HUES64 (cell line): ENCODE results near the gene SERPINA1.

Experiments
- H3K27ac ChIP-seq: 2 replicates; pipeline ENCODE4 v1.7.0; 2013; ENCODE audit warnings: low read depth, low read length, inconsistent platforms
- H3K27me3 ChIP-seq: 2 replicates; pipeline ENCODE4 v1.6.1; 2013; ENCODE audit warnings: mild to moderate bottlenecking, low read length; ENCODE audit not compliant: insufficient read depth
- H3K36me3 ChIP-seq: 2 replicates; pipeline ENCODE4 v1.6.1; 2013; ENCODE audit warnings: mild to moderate bottlenecking, low read length; ENCODE audit not compliant: insufficient read depth
- H3K4me1 ChIP-seq: 2 replicates; pipeline ENCODE4 v1.6.1; 2013; ENCODE audit warnings: mild to moderate bottlenecking, low read length, moderate library complexity; ENCODE audit not compliant: insufficient read depth
- H3K4me3 ChIP-seq: 2 replicates; pipeline ENCODE4 v1.5.1; 2013; ENCODE audit warnings: mild to moderate bottlenecking, low read length, moderate library complexity
- H3K9ac ChIP-seq: 2 replicates; pipeline ENCODE4 v1.6.1; 2013; ENCODE audit warnings: mild to moderate bottlenecking, low read depth, low read length
- H3K9me3 ChIP-seq: 2 replicates; pipeline ENCODE4 v1.6.1; 2013; ENCODE audit warnings: low read depth, low read length; ENCODE audit not compliant: insufficient read depth
- WGBS: fragments of 150-250, 120-280 bp; methylation state at CpG from one replicate; pipeline ENCODE4 v1.1.7; 2013; ENCODE audit warnings: missing lambda C conversion rate; 5-methylcytosine and 5-hydroxymethylcytosine counted together

The SERPINA1 gene

DNA sequence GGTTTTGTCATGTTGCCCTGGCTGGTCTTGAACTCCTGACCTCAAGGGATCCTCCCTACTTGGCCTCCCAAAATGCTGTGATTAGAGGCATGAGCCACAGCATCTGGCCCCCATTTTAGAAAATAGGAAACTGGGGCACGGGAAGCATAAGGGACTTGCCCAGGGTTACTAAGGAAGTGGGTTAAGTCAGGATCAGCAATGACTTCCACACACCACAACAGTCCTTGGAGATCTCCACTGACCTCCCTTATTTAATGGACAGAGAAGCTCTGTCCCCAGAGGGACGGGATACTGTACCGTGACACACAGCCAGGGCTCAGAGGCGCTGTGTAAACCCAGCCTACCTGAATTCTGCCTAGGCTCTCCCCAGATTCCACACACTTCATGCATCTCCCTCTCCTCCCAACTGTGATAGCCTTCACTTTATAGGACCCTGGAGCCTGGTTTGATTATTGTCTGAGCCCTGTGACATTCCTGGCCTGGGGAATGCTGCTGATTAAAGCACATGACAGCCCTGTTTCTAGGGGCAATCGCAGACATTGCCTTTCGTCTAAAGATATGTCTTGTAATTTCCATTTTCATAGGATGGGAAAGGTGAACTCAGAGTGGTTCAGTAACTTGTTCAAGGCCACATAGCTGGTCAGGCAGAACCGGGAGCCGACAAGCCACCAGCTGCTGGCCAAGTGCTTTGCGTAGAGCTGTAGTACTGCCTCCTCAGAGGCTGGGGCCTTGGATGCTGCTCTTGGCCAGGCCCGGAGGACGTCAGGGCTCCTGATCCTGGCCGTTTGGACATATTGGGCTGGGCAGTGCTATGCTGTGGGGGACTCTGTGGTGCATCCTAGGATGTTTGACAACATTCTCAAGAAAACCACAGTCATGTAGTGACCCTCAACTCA lies 20.8 kb downstream of the SERPINA1 start:
- peaks cover 3% of the 10 kb centered on the region; the same call in 1 of the 2 replicates for H3K4me1 ChIP-seq
- no peak overlapping the region for H3K9ac ChIP-seq
- H3K9me3 ChIP-seq = no peaks in the 10 kb centered on the region
- H3K36me3 ChIP-seq = no peaks in the 10 kb centered on the region
- 87% methylated on average over 12 of the region's 12 CpGs for WGBS
- no peaks in the 10 kb centered on the region for H3K27me3 ChIP-seq
- no peak overlapping the region for H3K4me3 ChIP-seq
- no peak overlapping the region for H3K27ac ChIP-seq

DNA sequence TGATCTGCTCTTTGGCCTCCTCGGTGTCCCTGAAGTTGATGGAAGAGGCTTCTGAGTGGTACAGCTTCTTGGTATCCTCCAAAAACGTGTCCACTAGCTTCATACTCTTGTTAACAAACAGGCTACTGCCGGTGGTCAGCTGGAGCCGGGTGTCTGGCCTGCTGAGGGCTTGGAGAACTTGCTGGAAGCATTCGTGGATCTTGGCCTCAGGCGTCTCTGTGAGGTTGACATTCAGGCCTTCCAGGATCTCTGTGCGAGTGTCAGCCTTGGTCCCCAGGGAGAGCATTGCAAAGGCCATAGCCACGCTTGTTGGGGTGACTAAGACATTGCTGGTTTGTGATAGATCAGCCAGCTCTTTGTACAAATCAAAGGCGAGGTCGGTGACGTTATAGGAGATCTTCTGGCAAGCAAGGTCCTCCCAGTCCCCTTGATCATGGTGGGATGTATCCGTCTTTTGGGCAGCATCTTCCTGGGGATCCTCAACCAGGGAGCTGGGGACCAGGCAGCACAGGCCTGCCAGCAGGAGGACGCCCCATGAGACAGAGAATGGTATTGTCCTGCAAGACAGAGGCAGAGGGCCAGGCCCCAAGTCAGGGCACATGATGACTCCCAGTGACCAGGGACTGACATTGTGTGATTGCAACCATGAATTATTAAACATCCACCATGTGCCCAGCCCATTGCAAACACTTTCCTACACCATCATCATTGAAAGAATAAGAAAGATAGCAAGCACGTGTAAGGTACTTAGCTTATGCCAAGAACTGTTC lies 22.1 kb downstream of the SERPINA1 start, which contains the start of gene SERPINA2:
TSS of gene SERPINA2 (minus strand) at position 553 of the 770 bp plus-strand sequence.
- H3K36me3 ChIP-seq = no peaks in the 10 kb centered on the region
- H3K9ac ChIP-seq = no peak within 1 kb of the TSS
- H3K27me3 ChIP-seq = no peaks in the 10 kb centered on the region
- H3K27ac ChIP-seq = no peak within 1 kb of the TSS
- 92% methylated on average over 14 of the region's 14 CpGs for WGBS
- H3K9me3 ChIP-seq = no peaks in the 10 kb centered on the region
- peaks cover 3% of the 10 kb centered on the region; the same call in 1 of the 2 replicates for H3K4me1 ChIP-seq
- no peak within 1 kb of the TSS for H3K4me3 ChIP-seq

DNA sequence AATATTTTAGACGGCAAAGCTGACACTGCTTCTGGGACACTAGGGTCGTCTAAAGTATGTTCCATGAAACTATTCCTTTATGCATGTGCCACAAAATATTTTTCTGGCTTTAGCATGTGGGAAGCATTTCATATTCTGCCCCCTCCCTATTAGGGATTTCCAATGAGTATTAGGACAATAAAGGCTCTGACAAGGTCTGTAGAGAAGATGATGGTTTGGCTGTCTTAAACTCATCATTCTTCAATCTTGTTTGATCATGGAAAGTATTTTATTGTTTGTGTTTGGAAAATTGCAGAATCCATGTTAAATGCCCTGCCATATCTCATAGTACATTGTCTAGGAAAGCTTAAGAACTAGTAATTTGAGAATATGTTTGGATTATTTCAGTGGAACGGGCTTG lies 22.8 kb downstream of the SERPINA1 start:
- H3K4me3 ChIP-seq = no peak overlapping the region
- H3K36me3 ChIP-seq = no peaks in the 10 kb centered on the region
- H3K27me3 ChIP-seq = no peaks in the 10 kb centered on the region
- WGBS = 94% methylated on average over 3 of the region's 3 CpGs
- H3K9ac ChIP-seq = no peak overlapping the region
- H3K27ac ChIP-seq = no peak overlapping the region
- peaks cover 3% of the 10 kb centered on the region; the same call in 1 of the 2 replicates for H3K4me1 ChIP-seq
- H3K9me3 ChIP-seq = no peaks in the 10 kb centered on the region

GRCh38 chr14:94364964-94365363 lies 23.4 kb downstream of the SERPINA1 start:
- Histone ChIP-seq H3K27me3 (no peaks in the 10 kb centered on the region), H3K36me3 (no peaks in the 10 kb centered on the region), H3K4me3 (no peak overlapping the region), H3K27ac (no peak overlapping the region), H3K4me1 (peaks cover 3% of the 10 kb centered on the region; the same call in 1 of the 2 replicates), H3K9ac (no peak overlapping the region), H3K9me3 (no peaks in the 10 kb centered on the region)
- 60% methylated on average over 5 of the region's 5 CpGs for WGBS

DNA sequence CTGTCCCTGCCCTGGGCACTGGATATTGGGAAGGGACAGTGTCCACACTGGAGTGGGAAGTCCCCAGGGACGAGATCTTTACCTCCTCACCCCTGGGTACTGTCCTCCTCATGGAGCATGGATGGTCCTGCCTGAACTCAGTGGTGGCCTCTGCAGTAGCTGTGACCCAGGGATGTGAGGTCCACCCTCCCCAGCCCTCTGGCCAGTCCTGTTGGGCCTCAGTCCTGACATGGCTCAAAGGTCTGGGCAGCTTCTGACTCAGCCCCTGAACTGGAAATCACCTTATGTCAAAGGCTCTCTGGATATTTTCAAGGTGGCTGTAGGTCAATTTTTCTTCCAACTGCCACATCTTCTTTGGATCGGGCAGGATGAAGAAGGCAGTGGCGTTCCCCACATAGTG lies 24.4 kb downstream of the SERPINA1 start:
- 97% methylated on average over 3 of the region's 3 CpGs for WGBS
- no peaks in the 10 kb centered on the region for H3K36me3 ChIP-seq
- H3K27me3 ChIP-seq = no peaks in the 10 kb centered on the region
- H3K27ac ChIP-seq = no peak overlapping the region
- peaks cover 3% of the 10 kb centered on the region; the same call in 1 of the 2 replicates for H3K4me1 ChIP-seq
- H3K9ac ChIP-seq = no peak overlapping the region
- no peak overlapping the region for H3K4me3 ChIP-seq
- H3K9me3 ChIP-seq = no peaks in the 10 kb centered on the region

- Histone ChIP-seq H3K36me3 (no peaks in the 10 kb centered on the region), H3K4me1 (peaks cover 3% of the 10 kb centered on the region; the same call in 1 of the 2 replicates), H3K9ac (no peak overlapping the region), H3K27me3 (no peaks in the 10 kb centered on the region), H3K4me3 (no peak overlapping the region), H3K27ac (no peak overlapping the region), H3K9me3 (no peaks in the 10 kb centered on the region)
- WGBS = 84% methylated on average over 12 of the region's 12 CpGs
These were observed 25.2 kb downstream of the SERPINA1 start for GRCh38 chr14:94363151-94363624.

GRCh38 chr14:94362614-94363133 lies 25.7 kb downstream of the SERPINA1 start:
- H3K4me3 ChIP-seq = no peak overlapping the region
- no peaks in the 10 kb centered on the region for H3K27me3 ChIP-seq
- WGBS = 95% methylated on average over 8 of the region's 8 CpGs
- no peaks in the 10 kb centered on the region for H3K36me3 ChIP-seq
- H3K9me3 ChIP-seq = no peaks in the 10 kb centered on the region
- H3K27ac ChIP-seq = no peak overlapping the region
- no peak overlapping the region for H3K9ac ChIP-seq
- H3K4me1 ChIP-seq = peaks cover 3% of the 10 kb centered on the region; the same call in 1 of the 2 replicates

- Histone ChIP-seq H3K27me3 (no peaks in the 10 kb centered on the region), H3K4me3 (no peak overlapping the region), H3K27ac (no peak overlapping the region), H3K36me3 (no peaks in the 10 kb centered on the region), H3K9ac (no peak overlapping the region), H3K4me1 (peaks cover 9% of the 10 kb centered on the region), H3K9me3 (no peaks in the 10 kb centered on the region)
- 98% methylated on average over 5 of the region's 7 CpGs for WGBS
These were observed 26.7 kb downstream of the SERPINA1 start for GRCh38 chr14:94361682-94362081.

GRCh38 chr14:94360945-94361565 lies 27.3 kb downstream of the SERPINA1 start:
- no peaks in the 10 kb centered on the region for H3K36me3 ChIP-seq
- no peak overlapping the region for H3K9ac ChIP-seq
- H3K9me3 ChIP-seq = no peaks in the 10 kb centered on the region
- H3K4me3 ChIP-seq = no peak overlapping the region
- no peak overlapping the region for H3K27ac ChIP-seq
- peaks cover 9% of the 10 kb centered on the region for H3K4me1 ChIP-seq
- 86% methylated on average over 5 of the region's 7 CpGs for WGBS
- H3K27me3 ChIP-seq = no peaks in the 10 kb centered on the region

DNA sequence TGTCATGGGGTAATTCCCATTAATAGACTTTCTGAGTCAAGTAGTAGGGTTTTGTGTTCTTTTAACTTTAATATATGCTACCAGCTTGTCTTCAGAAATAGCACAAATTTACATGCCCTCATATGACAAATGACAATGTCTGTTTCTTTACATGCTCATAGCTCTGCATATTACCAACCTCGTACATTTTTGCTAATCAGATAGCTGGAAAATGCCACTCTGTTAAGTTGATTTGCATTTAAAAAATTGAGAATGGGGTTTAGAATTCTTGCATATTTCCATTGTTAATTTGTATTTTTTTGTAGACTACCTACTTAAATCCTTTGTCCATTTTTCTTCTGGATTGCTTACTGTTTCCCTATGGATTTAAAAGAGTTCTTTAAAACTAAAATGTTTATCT lies 31.2 kb downstream of the SERPINA1 start:
- 69% methylated on average over 1 of the region's 1 CpG for WGBS
- no peaks in the 10 kb centered on the region for H3K9me3 ChIP-seq

More for the DNA sequence above, 31.2 kb downstream of the SERPINA1 start:
- Histone ChIP-seq H3K36me3 (no peaks in the 10 kb centered on the region), H3K27me3 (no peaks in the 10 kb centered on the region), H3K27ac (no peak overlapping the region), H3K4me3 (no peak overlapping the region), H3K4me1 (peaks cover 8% of the 10 kb centered on the region), H3K9ac (no peak overlapping the region)
